ENCODE results near the gene VIPR2.

The VIPR2 gene

DNA sequence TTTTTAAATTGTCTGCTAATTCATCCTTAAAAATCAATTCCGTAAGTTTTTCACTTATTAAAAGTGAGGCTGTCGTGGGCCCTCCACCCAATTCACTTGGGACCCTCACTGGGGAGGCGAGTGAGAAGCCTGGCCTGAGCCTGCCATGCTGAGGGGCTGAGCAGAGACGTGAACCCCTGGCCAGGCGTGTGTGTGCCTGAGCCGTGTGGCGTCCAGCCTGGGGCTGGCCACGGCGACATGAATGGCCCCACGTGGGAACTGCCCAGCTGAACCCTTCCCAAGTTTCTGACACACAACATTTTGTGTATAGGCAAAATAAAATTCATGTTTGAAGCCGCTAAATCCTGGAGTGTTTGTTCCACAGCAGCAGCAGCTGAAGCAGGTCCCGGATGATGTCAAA, 13.0 kb upstream of the VIPR2 start:
- DNase-seq = no peak

DNA sequence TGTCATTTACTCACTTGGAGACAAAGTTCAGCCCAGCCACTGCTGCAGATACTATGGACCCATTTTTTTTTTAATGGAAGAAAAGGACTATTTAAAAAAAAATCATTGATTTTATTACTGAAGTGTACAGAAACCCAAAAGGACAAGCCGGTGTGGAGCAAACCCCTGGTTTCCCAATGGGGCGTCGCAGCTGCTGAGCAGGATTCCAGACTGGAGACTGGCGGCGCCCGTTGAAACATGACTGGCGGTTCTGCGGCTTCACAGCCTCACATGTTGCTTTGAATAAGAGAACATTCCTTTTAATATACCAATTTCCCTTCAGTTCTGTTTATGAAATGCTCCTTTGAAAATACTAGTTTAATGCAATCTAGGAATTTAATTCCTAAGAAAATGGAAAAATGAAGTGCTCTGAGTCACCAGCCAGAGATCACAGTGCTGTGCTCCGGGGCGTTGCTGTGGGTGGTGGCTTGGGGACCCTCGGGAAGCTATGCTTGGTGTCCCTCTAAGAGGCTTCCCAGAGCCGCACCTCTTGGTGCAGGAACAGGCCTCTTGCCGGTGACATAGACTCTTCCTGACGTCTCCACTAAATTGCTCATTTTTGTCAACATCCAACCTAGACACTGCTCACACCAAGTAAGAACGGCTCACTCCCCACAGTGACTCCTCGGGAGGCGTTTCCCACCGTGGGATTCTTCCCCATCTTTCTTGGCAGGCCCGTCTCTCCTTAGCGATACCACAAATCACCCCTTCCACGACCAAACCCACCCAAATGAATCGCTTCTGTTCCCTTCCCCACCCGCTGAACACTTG, 12.0 kb upstream of the VIPR2 start:
- DNase-seq = no peak

- DNase-seq = no peak
These were observed 10.7 kb upstream of the VIPR2 start for GRCh38 chr7:159155410-159155809.

GRCh38 chr7:159154243-159154642, 9.6 kb upstream of the VIPR2 start:
- no peak for DNase-seq

DNA sequence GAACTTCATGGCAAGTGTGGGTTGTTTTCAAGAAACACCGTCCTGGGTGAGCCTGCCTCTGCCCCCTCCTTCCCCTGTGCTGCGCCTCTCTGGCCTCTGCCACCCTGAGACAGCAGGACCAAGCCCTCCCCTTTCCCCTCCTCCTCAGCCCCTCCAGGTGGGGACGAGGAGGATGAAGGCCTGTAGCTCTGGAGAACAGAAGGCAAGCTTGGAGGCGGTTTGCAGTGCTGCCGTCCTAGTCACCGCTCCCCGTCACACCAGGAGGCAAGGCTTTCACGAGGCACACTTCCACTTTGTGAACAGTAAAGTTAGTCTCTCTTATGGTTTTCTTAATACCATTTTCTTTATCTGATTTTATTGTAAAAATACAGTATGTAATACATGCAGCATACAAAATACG, 8.8 kb upstream of the VIPR2 start:
- no peak for DNase-seq

DNA sequence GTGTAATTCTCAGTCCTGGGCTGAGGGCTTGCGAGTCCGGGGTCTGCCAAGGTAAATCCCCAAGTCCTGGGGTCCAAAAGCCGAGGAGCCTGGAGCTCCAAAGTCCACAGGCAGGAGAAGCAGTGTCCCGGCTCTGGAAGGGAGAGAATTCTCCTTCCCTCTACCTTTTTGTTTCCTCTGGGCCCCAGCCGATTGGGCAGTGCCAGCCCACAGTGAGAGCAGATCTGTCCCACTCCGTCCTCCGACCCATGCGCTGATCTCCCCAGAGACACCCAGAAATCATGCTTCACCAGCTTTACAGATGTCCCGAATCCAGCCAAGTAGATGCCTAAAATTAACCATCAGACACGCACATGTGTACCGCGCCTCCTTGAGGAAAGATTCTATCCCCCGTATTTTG, 8.1 kb upstream of the VIPR2 start:
- no peak for DNase-seq

DNA sequence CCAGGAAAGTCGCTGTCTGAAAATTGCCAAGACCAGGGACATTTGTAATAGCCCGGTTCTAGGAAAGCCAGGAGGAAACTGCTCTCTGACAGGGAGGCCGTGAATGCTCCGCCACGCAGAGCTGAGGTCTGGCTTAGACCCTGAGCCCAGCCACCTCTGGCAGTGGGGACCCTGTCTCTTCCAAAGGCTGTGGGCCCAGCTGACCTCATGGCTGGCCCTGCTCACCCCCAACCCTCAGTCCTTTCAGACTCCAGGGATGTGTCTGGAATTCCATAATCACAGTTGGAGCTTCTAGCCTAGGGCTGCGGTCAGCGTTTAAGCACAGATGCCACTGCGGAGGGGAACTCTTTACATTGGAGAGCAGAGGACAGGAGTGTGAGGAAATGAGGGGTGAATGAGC, 6.6 kb upstream of the VIPR2 start:
- DNase-seq = no peak

GRCh38 chr7:159149488-159149887, 4.8 kb upstream of the VIPR2 start:
- DNase-seq = no peak

DNA sequence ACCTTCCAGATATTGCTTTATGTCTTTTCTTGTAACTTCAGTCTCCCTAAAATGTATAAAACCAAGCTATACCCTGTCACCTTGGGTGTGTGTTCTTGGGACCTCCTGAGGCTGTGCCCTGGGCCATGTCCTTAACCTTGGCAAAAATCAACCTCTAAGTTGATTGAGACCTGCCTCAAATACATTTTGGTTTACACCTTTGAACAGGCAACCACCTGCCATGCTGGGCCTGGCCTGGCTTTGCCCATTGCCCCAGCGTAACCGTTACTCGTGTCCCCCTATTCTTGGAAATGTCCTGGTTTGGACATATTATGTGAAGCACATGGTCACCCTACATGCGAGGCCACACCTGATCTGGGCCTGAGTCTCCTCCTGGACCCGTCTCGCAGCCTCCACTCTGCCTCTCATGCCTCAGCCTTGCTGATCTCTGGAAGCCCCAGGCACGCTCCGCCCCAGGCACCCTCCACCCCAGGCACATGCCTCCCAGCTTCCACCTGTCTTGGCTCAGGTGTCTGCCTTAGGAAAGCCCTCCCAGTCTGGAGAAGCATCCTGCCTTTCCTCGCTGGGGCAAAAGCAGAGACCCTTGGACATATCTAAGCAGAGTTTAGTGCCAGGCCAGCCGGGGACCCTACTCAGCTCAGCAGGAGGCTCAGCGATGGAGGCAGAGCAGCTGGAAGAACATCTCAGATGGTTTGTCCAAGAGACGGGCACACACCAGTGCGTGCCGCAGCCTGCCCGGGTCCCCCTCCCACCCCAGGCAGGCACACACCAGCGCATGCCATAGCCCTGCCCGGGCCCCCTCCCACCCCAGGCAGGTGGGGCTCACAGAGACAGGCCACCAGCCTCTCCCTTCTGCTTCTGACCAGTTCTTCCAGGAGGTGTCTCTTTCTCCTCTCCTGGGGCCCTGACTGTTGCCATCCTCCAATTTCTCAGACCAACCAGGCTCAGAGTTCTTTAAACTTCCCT, 4.0 kb upstream of the VIPR2 start:
- DNase-seq = no peak

- no peak for DNase-seq
These were observed 3.0 kb upstream of the VIPR2 start for GRCh38 chr7:159147687-159148086.

DNA sequence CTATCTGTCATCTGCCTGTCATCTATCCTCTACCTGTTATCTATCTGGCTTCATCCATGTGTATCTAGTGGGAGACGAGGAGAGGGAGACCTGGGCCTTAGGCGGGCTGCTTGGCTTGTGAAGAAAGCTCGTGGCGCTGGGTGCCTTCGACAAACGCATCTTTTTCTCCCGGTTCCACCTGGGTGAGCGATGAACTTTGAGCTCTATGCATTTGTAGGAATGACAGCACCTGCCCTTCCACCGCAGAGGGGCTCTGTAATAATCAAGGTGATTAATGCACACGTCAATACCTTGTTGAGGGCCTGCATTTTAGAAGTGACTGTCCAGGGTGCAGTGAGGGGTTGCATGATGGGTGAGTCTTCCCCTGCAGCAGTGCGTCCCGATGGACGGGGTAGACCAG, 2.6 kb upstream of the VIPR2 start:
- DNase-seq = no peak

GRCh38 chr7:159146084-159146858, 1.6 kb upstream of the VIPR2 start:
- DNase-seq = no peak

GRCh38 chr7:159145490-159145855, 806 bp upstream of the VIPR2 start:
- no peak for DNase-seq

DNA sequence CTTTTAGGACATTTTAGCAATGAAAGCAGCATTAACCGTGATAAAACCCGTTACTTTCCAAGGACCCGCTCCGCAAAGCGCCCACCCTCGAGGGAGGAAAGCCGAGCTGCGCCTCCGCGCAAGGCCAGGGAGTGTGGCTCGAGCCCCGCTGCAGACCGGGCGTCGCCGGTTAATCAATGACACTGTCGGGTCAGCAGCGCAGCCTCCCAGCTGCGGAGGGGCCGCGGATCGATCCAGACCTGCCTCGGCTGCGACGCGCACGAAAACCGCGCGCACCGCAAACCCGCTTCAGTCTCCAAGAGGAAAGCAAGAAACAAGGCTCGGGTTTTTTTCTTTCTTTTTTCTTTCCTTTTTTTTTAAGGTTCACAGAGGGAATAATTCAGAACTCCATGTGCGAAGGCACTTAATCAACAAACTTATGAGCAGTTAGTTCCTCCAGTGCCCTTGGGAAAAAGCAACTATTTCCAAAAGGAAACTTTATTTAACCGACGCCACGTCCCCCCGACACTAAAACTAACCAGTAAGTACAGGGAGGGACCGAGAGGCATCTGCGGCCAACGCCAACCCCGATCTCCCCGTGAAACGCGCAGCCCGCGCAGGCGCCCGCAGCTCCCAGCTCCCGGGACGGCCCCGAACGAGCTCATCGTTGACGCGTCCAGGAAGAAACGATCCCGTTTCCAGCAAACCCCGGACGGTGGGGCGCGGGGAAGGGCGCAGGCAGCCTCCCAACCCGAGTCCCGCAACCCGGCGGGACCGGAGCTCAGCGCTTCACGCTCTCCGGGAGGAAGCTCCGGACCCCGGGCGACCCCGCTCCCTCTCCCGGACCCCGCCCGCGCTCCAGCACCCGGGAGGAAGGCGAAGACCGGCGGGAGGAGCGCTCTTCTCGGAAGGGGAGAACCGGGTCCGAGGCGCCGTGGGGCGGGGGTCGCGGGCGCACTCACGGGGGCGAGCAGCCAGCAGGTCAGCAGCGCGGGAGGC, 598 bp downstream of the VIPR2 start:
- DNase-seq = no peak

DNA sequence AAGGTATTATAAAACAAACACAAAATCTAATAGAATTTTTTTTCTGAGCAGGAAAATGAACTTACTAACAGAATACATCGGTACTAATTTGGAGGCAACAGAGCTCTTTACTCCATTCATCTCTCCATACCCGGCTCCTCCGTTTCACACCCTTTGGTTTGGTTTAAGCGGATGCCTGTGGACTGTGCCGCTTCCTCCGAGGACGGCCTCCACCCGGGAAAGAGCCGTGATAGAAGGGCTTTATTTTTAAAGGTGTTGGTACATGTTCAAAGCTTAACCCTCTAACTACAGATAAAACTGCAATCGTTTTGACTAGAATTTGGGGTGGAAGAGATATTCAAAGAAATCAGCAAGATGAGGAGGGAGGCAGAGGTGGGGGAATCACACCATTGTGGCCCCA, 1.9 kb downstream of the VIPR2 start:
- no peak for DNase-seq

- no peak for DNase-seq
These were observed 2.5 kb downstream of the VIPR2 start for GRCh38 chr7:159142199-159142598.

DNA sequence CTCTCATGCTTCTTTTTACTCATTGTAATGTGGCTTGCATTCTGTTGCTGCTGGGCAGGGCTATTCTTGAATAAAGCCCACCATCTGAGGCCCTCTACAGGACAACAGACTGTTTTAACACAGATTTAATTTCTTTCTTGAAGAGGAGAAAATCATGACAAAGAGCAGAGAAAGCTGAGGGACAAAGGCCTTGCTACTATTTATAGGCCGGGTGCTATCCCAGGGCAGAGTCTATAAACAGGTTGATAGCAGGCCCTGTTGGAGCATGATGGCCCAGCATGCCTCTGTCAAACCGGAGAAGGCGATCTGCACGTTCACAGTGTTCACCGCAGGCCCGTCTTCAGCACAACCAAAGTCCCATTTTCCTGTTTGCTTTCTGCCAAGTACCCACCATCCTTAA, 3.0 kb downstream of the VIPR2 start:
- DNase-seq = no peak

DNA sequence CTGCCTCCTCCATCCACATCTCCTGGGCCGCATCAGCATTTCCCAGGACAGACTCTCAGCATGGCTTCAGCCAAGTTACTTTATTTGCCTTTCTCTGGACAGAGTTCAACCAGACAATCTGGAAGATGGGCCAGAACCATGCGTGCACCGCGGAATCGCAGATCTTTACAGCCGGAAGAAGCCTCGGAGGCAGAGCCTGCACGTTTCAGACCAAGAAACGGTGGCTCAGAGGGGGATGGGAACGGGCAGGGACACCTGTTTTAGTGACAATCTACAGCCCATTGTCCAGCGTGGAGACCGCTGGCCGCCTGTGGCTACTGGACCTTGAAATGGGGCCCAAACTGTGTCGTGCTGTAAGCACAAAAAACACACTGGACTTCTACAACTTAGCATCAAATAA, 3.5 kb downstream of the VIPR2 start:
- DNase-seq = no peak

DNA sequence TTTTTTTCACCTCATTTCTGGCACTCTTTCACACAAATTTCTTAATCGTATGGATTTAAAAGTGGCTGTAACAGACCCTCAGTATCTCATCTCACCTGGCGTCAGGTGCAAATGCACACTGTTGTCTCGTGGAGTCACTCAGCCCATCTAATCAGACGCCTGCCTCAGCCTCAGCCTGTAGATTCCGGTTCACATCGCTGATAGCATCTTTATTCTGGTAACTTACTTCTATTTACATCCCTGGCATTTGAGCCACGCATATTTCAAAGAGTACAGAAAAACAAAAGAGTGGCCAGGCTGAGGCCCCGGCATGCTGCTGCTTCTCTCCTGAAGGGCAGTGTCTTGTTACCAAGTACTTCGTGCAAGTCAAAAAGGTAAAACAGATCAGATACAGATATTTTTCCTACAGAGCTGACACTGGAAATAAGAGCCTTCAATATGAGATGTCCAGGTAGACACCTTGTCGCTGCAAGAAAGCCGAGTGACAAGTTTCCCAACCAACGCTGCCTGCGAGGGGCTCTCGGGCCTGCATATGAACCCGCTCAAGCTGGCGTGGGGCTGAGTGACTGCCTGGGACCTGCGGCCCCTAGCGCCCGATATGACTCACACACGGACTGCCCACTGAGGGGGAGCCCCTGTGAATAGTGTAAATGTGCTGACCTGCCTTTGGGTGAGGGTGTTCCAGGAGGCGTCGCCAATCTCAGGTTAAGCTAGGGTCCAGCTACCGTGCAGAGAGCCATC, 4.3 kb downstream of the VIPR2 start:
- DNase-seq = no peak

DNA sequence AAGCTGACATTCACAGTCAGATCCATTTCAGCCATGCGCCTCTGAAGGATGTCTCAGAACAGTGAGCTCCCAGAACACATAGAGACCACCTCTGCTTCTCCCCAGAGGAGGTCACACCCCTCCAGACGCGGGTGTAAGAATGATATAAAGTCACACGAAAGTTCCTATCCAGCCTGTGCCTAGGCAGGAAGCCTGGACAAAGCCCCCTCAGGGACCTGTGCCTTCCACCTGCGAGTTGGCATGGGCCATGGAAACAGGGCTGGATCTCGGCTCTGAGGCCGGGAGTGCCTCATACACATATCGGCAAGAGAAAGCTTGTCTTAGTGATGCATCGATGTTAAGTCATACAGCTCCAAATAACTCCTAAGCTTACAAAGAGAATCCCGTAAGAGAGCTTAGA, 5.0 kb downstream of the VIPR2 start:
- DNase-seq = no peak

DNA sequence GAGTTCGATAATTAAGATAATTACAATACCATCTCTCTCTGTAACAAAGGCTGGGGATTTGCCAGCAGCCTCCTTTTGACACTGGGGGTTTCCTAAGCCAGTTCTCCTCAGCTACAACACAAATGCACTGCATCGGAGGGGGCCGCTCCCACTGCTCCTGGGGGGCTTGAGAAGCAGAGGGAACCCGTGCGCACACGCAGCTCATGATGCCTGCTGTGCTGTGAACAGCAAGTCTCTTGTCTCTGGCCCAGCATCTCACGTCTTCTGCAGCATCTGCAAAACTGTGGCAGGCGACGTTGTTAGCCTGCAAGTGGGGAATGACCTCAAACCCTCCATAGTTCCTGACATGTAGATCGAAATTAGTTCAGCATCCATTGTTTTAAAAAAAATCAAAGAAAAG, 5.5 kb downstream of the VIPR2 start:
- DNase-seq = no peak

Measured in cortex of kidney (tissue), 1 donor.